Measurements from ENCODE around the gene FFAR1. TPM values are rescaled to one million over a fixed set of nuclear protein-coding genes. Genes with fewer than 3 reads are reported as not detected.

Gene FFAR1
- total RNA-seq, 1 donor from 2014 or later = not detected

DNA sequence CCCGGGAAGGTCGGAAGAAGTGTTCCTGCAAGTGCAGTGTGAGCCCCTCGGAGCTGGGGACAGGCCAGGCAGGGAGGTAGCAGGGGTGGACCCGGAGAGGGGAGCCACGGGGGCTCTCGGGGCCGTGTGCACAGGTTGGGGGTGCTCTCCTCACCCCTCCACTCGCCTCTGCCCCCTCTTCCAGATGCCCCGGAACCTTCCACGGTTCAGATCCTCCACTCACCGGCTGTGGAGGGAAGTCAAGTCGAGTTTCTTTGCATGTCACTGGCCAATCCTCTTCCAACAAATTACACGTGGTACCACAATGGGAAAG lies 9.8 kb upstream of the FFAR1 start:
- Histone ChIP-seq H3K36me3 (no peaks in the 10 kb centered on the region), H3K27ac (no peak overlapping the region), H3K4me1 (no peaks in the 10 kb centered on the region), H3K4me3 (no peak overlapping the region), H3K27me3 (no peaks in the 10 kb centered on the region), H3K9me3 (no peaks in the 10 kb centered on the region)
- TF ChIP-seq, protein P1, sequence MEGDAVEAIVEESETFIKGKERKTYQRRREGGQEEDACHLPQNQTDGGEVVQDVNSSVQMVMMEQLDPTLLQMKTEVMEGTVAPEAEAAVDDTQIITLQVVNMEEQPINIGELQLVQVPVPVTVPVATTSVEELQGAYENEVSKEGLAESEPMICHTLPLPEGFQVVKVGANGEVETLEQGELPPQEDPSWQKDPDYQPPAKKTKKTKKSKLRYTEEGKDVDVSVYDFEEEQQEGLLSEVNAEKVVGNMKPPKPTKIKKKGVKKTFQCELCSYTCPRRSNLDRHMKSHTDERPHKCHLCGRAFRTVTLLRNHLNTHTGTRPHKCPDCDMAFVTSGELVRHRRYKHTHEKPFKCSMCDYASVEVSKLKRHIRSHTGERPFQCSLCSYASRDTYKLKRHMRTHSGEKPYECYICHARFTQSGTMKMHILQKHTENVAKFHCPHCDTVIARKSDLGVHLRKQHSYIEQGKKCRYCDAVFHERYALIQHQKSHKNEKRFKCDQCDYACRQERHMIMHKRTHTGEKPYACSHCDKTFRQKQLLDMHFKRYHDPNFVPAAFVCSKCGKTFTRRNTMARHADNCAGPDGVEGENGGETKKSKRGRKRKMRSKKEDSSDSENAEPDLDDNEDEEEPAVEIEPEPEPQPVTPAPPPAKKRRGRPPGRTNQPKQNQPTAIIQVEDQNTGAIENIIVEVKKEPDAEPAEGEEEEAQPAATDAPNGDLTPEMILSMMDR (IDR thresholded peaks at IDR 0.05) = no peak
- DNase-seq (ENCODE audit: low spot score in 2 of 2) = no peak
- intact Hi-C loops (cut with DNase I) = no loop called here

DNA sequence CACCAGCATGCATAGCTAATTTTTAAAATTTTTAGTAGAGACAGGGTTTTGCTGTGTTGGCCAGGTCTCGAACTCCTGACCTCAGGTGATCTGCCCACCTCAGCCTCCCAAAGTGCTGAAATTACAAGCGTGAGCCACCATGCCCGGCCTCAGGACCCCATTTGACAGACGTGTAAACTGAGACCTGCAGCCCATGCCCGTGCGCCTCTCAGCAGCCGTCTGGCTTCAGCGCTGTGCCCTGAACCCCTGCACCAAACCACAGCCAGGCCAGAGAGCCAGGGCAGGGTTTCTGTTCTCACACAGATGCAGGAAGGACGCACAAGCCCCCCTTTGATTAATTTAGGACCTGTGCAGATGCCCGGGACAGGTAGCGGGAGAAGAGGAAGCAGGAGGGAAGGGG lies 7.3 kb upstream of the FFAR1 start:
- no peaks in the 10 kb centered on the region for H3K27me3 ChIP-seq
- intact Hi-C loops (cut with DNase I) = no loop called here

DNA sequence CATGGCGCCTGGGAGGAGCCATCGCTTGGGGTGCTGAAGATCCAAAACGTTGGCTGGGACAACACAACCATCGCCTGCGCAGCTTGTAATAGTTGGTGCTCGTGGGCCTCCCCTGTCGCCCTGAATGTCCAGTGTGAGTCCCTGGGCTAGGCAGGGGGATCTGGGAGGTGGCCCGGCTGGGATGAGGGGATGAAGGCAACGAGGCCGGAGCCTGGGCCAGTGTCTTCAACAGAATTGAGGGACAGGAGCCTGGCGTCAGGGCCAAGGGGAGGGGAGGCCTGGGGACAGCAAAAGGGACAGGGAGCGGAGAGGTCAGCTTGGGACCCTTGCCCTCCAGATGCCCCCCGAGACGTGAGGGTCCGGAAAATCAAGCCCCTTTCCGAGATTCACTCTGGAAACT lies 6.7 kb upstream of the FFAR1 start:
- intact Hi-C loops (cut with DNase I) = no loop called here
- Histone ChIP-seq H3K9me3 (no peaks in the 10 kb centered on the region), H3K4me1 (no peaks in the 10 kb centered on the region), H3K27me3 (no peaks in the 10 kb centered on the region), H3K36me3 (no peaks in the 10 kb centered on the region), H3K27ac (no peak overlapping the region), H3K4me3 (no peak overlapping the region)
- DNase-seq (ENCODE audit: low spot score in 2 of 2) = no peak
- TF ChIP-seq, protein P1 (IDR thresholded peaks at IDR 0.05) = no peak

More for the DNA sequence above, 7.3 kb upstream of the FFAR1 start:
- no peak for DNase-seq (ENCODE audit: low spot score in 2 of 2)
- H3K4me1 ChIP-seq = no peaks in the 10 kb centered on the region
- no peak overlapping the region for H3K27ac ChIP-seq
- TF ChIP-seq, protein P1 (IDR thresholded peaks at IDR 0.05) = no peak
- no peaks in the 10 kb centered on the region for H3K9me3 ChIP-seq
- H3K36me3 ChIP-seq = no peaks in the 10 kb centered on the region
- no peak overlapping the region for H3K4me3 ChIP-seq

DNA sequence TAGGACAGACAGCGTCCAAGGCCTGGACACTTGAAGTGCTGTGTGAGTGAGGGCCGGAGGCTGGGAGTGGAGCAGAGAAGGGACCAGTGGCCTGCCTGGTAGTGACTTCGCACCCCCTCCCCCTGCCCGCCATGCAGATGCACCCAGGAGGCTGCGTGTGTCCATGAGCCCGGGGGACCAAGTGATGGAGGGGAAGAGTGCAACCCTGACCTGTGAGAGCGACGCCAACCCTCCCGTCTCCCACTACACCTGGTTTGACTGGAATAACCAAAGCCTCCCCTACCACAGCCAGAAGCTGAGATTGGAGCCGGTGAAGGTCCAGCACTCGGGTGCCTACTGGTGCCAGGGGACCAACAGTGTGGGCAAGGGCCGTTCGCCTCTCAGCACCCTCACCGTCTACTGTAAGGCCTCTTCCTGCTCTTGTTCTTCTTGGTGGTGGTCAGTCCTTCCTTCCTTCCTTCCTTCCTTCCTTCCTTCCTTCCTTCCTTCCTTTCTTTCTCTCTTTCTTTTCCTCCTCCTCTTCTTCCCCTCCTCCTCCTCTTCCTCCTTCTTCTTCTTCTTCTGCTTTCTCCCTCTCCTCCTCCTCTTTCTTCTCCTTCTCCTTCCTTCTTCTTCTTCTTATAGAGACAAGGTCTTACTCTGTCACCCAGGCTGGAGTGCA lies 6.0 kb upstream of the FFAR1 start:
- TF ChIP-seq, protein P1 (IDR thresholded peaks at IDR 0.05) = no peak
- intact Hi-C loops (cut with DNase I) = no loop called here
- no peak for DNase-seq (ENCODE audit: low spot score in 2 of 2)
- no peak overlapping the region for H3K27ac ChIP-seq
- no peaks in the 10 kb centered on the region for H3K36me3 ChIP-seq
- H3K4me3 ChIP-seq = no peak overlapping the region
- no peaks in the 10 kb centered on the region for H3K4me1 ChIP-seq
- H3K9me3 ChIP-seq = no peaks in the 10 kb centered on the region
- no peaks in the 10 kb centered on the region for H3K27me3 ChIP-seq

DNA sequence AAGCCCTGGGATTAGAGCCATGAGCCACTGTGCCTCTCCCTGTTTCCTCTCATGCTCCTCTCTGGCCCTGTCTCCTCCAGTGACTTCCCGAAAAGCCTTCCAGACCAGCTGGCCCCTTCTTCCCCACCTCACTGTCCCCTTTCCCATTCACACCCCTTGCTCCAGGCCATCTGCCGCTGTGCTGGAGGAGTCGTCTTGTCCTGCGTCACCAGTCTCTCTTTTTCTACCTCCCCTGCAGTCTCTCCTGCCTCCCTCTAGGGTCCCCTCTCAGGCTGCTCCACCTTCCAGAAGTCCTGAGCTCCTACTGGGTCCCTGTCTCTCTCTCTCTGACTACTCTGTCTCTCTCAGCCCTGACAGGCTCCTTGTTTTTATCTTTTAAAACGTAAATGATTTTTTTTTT lies 5.3 kb upstream of the FFAR1 start:
- no peak for DNase-seq (ENCODE audit: low spot score in 2 of 2)

More for the DNA sequence above, 5.3 kb upstream of the FFAR1 start:
- Histone ChIP-seq H3K36me3 (no peaks in the 10 kb centered on the region), H3K4me3 (no peak overlapping the region), H3K4me1 (no peaks in the 10 kb centered on the region), H3K9me3 (no peaks in the 10 kb centered on the region), H3K27me3 (no peaks in the 10 kb centered on the region), H3K27ac (no peak overlapping the region)
- TF ChIP-seq, protein P1 (IDR thresholded peaks at IDR 0.05) = no peak
- intact Hi-C loops (cut with DNase I) = no loop called here

All from ascending aorta (tissue), 2 donors.